Ovary (tissue), 3 donors: ENCODE data around the gene DTNBP1.

Source experiments
- CTCF ChIP-seq, 3 donors: fragments of 450-650 bp in 2 of 3; fragments of 200-600 bp in 1 of 3; IDR thresholded peaks; one replicate each; pipeline versions ENCODE4 v1.5.1 to v1.8.0; 2016 to 2022; ENCODE audit warnings: antibody characterized with exemption in 3 of 3, mild to moderate bottlenecking in 1 of 3
- POLR2A ChIP-seq: fragments of 450-650 bp; IDR thresholded peaks from one replicate; pipeline ENCODE4 v1.6.1; 2017; ENCODE audit warnings: antibody characterized with exemption, mild to moderate bottlenecking, moderate library complexity
- donor health status: DM: no; HTN: no; CAD: no.

GRCh38 chr6:15509335-15509933 is 153.4 kb downstream of the DTNBP1 start:
- no peak for TF ChIP-seq CTCF (IDR thresholded peaks at IDR 0.05)
- TF ChIP-seq POLR2A = no peak
